KOPT-K1 (cell line): ENCODE measurements around the gene PRKD3.

Experiments used
- H3K27ac ChIP-seq: fragments of 200-600 bp; sonication (generic); 2 replicates; pipeline ENCODE4 v1.5.1; 2016; ENCODE audit warnings: antibody characterized with exemption, mild to moderate bottlenecking, low read depth, low read length; ENCODE audit not compliant: poor library complexity, severe bottlenecking
- H3K36me3 ChIP-seq: fragments of 200-600 bp; sonication (generic); 2 replicates; pipeline ENCODE4 v1.5.1; 2017; ENCODE audit warnings: antibody characterized with exemption, mild to moderate bottlenecking, low read length, moderate library complexity; ENCODE audit not compliant: insufficient read depth
- H3K9me3 ChIP-seq: fragments of 200-600 bp; sonication (generic); 2 replicates; pipeline ENCODE4 v1.5.1; 2017; ENCODE audit warnings: antibody characterized with exemption, low read length, mild to moderate bottlenecking; ENCODE audit not compliant: insufficient read depth, poor library complexity, severe bottlenecking

The PRKD3 gene

DNA sequence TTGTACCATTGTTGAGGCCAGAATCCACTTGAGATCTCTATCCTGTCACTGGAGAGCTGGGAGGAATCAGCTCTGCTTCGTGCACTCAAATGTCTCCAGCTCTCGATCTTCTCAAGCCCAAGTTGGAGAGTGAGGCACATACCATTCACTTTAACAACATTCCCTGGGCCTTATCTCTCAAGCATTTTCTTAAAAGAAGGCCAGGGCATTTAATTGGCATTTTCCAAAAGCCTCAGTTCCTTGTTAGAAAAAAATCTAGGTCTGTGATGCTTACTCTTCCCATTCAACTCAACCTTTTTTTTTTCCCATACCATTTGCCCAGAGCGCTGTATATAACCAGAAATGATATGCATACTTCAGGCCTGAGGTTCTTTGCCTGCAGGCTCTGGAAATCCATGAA, 29.9 kb upstream of the PRKD3 start:
- Histone ChIP-seq H3K36me3 (no peaks in the 10 kb centered on the region), H3K27ac (no peak overlapping the region), H3K9me3 (no peaks in the 10 kb centered on the region)

DNA sequence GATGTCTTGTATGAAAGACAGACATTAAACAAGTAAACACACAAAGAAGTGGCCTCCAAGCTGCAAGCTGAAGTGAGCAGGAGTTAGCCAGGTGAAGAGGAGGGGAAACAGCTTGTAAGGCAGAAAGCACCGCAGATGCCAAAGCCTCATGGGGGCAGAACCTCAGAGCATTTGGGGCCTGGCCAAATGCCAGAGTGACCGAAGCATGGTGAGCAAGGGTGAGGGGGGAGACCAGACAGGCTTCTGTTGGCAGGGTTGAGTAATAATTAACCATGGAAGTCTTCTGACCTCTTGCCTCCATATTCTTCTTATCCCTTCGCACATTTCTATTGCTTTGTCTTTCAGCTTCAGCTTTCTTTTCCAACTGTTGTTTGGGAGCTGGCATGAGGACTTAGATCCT, 25.4 kb upstream of the PRKD3 start:
- no peak overlapping the region for H3K27ac ChIP-seq
- H3K36me3 ChIP-seq: no peaks in the 10 kb centered on the region
- no peaks in the 10 kb centered on the region for H3K9me3 ChIP-seq

DNA sequence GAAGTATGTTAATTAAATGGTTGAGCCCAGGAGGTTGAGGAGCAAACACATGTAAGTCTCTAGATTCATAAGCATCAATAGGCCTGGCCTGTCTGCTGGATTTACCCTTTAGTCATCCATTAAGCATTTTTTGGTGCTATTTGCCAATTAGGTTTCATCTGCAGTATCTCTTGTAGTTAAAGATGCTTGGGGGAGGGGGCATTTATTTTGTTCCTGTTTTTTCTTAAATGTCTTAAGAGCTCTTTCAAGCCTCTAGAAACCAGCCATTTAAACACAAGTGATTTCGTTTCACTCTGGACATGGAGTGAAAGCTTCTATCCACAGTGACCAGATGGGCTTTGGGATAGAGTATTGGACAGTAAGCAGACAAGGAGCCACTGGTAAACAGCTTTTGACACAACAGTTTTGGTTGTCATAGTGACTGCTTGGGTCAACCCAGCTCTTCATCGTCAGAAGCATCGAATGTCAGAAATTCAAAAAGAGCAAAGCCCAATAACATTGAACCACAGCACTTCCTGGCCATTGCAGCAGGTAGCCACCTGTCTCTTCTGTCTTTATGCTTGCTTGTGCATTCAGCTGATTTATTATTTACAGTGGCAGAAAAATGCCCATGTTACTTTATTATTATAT, 24.7 kb upstream of the PRKD3 start:
- Histone ChIP-seq H3K9me3 (no peaks in the 10 kb centered on the region), H3K36me3 (no peaks in the 10 kb centered on the region), H3K27ac (no peak overlapping the region)

DNA sequence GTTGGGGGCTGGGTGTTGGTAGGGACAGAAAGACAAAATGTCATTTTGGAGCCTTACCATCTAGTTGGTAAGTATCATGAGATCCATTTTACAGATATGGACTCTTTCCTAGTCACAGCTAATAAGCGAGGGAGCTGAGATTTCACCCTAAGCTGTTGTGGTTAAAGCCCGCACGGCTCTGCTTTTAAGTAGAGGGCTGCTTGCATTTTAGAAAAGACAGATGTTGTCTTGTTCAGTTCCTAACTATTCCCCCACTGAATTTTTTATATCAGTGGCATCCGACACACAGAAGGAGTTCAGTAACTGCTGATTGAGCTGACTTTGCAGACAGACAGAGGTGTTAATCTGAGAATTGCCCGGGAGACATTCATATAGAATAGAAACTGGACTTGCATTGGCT, 23.5 kb upstream of the PRKD3 start:
- Histone ChIP-seq H3K27ac (no peak overlapping the region), H3K36me3 (no peaks in the 10 kb centered on the region), H3K9me3 (no peaks in the 10 kb centered on the region)

DNA sequence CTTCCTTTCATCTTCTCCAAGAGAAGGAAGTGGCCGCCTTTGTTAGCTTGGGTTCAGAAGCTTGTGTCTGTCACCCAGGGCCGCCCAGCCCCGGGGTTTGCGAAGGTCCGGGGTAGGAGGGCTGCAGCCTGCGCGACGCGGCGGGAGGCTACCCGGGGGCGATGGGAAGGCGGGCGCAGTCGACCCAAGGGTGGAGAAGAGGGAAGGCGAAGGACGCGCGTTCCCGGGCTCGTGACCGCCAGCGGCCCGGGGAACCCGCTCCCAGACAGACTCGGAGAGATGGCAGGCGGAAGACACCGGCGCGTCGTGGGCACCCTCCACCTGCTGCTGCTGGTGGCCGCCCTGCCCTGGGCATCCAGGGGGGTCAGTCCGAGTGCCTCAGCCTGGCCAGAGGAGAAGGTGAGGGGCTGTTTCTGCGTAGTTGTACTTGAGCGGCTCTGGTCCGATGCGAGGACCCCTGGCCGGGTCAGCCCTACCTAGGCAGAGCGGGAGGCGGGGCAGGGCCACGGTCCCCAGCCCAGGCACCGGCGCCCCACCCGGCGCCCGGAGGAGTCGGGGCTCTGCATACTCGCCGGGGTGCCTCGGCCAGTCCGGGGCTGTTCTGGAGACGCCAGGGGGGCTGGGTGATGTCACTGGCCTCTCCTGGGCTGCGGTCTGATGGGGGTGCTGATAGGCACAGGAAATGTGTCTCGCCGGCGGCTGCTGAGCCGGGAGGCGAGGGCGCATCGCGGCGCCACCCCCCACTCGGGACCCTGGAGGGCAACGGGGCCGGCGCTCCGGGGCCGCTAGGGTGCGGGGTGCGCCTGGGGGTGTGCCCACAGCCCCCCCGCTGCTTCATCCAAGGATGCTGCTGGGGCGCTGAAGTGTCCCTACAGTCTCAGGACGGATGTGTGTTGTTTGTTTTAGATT, 20.1 kb upstream of the PRKD3 start, which contains the start of gene QPCT:
QPCT (plus strand) TSS at position 178 of the 909 bp plus-strand sequence; CDS start at position 280, 102 bp downstream.
- Histone ChIP-seq H3K27ac (no peak within 1 kb of the TSS), H3K9me3 (no peaks in the 10 kb centered on the region)

DNA sequence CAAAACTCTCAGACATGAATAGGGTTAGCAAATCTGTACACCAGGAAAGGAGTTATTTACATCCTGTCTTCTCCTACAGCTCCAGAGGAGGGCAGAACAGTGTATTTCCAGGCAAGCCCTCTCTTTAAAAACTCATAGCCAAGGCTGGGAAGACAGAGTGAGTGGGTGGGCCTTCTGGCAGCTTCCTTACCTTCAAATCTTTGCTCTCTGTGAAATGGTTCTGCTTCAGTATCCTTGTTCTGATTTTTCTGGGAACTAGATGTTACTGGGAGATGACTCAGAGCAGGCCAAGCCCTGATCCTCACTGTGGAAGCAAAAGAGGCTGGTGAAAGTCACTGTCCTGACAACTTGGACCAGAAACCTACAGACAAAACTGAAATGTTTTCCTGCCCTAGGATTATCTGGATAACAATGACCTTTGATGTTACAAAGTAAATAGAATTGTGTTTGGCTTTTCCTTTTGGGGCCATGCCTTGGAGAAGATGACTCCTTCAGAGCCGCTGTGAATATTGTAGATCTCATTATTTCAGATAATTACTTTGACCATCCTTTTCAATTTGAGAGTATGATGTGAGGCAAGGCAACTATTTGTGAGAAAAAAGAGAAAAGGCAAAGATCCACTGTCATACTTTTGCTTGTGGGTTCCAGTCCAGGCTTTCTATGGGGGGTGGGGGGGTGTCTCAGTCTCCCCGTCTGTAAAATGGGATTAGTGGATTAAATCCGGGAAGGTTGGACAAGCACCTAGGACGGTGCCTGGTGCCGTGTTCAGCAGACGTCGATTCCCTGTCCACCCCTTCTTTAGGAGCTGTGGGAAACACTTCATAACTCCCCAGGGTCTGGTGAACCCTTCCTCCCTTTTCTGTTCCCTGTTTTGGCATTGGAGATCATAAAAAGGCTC, 19.2 kb upstream of the PRKD3 start:
- Histone ChIP-seq H3K9me3 (no peaks in the 10 kb centered on the region), H3K36me3 (no peaks in the 10 kb centered on the region), H3K27ac (no peak overlapping the region)

More for the DNA sequence above, 20.1 kb upstream of the PRKD3 start, which contains the start of gene QPCT:
- no peaks in the 10 kb centered on the region for H3K36me3 ChIP-seq

DNA sequence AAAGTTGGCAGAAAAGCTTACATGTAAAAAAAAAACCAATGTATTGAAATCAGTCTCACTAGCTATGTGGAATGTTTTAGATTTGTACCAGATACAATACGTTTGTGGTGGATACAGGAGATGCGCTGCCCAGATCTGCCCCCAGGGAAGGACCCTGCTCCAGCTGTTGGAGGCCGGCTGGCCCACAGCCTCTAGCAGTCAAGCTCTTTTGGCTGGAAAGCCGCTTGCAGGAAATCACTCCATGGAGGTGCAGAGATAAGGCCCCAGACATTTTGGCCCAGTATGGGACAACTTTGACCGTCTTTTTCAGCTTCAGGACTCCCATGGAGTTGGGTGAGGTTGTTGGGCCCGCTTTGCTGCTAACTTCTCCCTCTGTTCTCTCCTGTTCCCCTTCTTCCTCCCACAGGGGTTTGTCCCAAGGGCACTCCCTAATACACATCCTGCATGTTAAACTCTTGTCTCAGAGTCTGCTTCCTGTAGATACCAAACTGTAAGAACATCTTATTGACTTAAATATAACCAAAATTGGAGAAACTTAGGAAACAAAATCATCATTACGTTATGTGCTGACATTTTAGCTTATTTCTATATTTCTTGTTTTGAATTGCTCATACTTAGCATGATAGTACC, 18.1 kb upstream of the PRKD3 start:
- H3K9me3 ChIP-seq: no peaks in the 10 kb centered on the region
- no peaks in the 10 kb centered on the region for H3K36me3 ChIP-seq
- H3K27ac ChIP-seq: no peak overlapping the region

DNA sequence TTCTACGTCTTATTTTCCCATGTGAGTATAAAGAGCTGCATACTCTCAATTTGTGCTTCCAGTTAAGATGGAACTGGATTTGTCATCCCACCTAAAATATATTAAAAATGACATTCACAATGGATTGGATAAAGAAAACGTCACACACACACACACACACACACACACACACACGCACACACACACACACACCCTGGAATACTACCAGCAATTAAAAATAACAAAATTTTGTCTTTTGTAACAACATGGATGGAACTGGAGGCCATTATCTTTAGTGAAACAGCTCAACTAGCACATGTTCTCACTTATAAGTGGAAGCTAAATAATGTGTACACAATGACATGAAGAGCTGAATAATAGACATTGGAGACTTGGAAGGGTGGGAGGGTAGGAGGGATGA, 16.0 kb upstream of the PRKD3 start:
- H3K9me3 ChIP-seq: no peaks in the 10 kb centered on the region
- H3K36me3 ChIP-seq: no peaks in the 10 kb centered on the region
- H3K27ac ChIP-seq: no peak overlapping the region

DNA sequence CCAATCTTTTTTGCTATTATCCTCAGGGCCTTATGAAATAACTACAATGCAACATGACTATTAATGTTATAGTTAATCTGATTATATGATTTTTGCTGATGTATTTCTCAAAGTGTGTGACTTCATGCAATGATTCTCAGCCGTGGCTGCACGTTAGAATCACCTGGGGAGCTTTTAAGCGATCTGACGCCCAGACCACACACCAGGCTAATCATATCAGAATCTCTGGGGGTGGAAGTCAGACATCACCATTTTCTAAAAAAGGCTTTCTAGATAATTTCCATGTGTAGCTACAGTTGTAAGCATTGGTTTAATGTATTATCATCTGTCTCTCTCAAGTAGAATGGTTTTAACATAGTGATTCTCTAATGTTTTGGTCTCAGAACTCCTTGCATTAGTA, 14.3 kb upstream of the PRKD3 start:
- Histone ChIP-seq H3K9me3 (no peaks in the 10 kb centered on the region), H3K27ac (no peak overlapping the region), H3K36me3 (no peaks in the 10 kb centered on the region)

DNA sequence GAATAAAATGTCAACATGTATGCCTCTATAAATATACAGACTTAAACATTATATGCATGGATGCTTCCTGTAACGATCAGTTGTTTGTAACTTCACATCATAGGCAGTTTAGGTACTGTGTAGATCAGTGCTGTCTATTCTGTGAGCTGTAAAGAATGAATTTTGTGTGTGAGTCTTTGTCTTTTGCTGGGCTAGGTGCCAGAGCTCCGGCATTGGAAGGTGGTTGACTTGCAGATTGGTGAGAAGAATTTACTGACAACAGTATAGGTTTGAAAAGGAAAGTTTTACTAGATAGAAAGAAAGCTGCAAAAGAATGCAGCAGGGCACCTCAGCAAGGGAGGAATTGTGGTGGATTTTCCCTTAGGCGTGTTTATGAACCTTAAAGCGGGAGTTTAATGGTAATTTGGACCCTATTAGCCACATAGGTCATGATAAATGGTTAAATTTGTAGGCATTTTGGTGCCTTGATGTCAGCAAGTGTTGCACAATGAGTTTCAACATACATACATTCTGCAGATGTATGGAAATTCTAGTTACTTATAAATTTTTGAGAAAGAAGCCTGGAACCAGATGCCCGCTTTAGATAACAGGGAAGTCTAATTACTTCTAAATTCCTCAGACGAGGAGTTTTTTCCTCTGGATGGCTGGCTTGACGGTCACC, 13.1 kb upstream of the PRKD3 start:
- Histone ChIP-seq H3K36me3 (no peaks in the 10 kb centered on the region), H3K9me3 (no peaks in the 10 kb centered on the region), H3K27ac (no peak overlapping the region)

DNA sequence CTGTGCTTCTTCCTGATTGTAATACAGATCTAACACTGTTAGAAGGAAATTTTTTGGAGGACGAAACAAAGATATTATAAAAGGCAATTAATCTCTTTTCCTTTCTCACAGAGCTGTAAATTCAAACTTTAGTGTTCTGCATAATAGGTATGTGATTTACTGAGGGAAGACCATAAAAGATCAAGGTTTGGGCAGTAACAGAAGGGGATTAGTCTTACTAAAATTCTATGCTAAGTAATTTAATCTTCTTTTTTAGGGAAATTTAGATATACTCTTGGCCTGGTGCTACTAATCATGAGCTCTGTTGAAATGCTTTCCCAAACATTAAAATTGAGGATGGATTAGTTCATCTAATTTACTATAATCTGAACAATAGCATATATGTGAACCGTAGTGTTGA, 11.0 kb upstream of the PRKD3 start:
- Histone ChIP-seq H3K27ac (no peak overlapping the region), H3K9me3 (no peaks in the 10 kb centered on the region), H3K36me3 (no peaks in the 10 kb centered on the region)

DNA sequence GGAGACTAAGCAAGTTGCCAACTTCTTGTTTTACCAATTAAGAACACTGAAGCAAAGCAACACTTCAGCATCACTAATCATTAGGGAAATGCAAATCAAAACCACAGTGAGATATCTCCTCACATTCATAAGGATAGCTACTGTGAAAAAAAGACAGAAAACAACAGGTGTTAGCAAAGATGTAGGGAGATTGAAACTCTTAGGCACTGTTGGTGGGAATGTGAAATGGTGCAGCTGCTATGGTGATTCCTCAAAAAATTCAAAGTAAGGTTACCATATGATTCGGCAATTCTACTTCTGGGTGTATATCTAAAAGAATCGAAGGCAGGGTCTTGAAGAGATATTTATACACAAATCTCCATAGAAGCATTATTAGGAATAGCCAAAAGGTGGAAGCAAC, 8.6 kb upstream of the PRKD3 start:
- H3K36me3 ChIP-seq: no peaks in the 10 kb centered on the region
- H3K9me3 ChIP-seq: no peaks in the 10 kb centered on the region
- H3K27ac ChIP-seq: no peak overlapping the region

DNA sequence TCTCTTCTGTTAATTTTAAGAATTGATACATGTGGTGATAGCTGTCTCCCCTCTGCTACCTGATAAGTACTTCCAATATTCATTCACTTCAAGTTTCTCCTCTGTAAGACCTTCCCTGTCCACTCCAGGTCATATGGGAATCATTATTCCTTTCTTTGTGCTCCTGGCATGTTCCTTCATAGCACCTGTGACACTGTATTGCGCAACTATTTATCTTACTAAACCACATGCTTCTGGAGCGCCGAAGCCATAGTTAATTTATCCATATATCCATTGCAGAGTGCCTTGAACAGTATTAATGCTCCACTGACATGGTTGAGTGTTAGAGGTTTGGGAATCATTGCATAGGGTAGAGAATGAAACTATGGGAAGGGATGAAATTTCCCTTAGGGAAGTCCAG, 7.9 kb upstream of the PRKD3 start:
- Histone ChIP-seq H3K9me3 (no peaks in the 10 kb centered on the region), H3K27ac (no peak overlapping the region)

DNA sequence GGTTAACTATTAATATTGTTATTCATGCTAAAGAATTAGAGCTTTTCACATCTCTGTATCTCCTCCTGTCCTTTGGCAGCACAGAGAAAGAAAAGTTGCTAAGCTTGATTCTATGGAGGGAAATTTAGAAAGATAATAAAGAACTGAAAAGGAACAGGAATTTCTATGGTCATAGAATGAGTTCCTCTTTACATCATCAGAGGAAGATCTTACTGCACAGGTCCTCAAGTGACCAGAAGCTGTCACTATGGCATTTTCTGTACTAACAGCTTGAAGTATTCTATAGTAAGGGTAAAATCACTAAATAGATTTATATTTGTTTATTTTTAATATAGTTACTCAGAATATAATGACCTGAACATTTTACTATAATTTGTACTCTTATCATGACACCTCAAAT, 6.0 kb upstream of the PRKD3 start:
- H3K27ac ChIP-seq: no peak overlapping the region
- H3K9me3 ChIP-seq: no peaks in the 10 kb centered on the region
- no peaks in the 10 kb centered on the region for H3K36me3 ChIP-seq

More for the DNA sequence above, 7.9 kb upstream of the PRKD3 start:
- no peaks in the 10 kb centered on the region for H3K36me3 ChIP-seq
